Measurements from ENCODE around the gene MINDY4. TPM values are rescaled to one million over a fixed set of nuclear protein-coding genes. Genes with fewer than 3 reads are reported as not detected.

Gene MINDY4
- total RNA-seq, 4 donors from 2014 or later, result 4.6 to 14.1 (median 6.8) TPM

DNA sequence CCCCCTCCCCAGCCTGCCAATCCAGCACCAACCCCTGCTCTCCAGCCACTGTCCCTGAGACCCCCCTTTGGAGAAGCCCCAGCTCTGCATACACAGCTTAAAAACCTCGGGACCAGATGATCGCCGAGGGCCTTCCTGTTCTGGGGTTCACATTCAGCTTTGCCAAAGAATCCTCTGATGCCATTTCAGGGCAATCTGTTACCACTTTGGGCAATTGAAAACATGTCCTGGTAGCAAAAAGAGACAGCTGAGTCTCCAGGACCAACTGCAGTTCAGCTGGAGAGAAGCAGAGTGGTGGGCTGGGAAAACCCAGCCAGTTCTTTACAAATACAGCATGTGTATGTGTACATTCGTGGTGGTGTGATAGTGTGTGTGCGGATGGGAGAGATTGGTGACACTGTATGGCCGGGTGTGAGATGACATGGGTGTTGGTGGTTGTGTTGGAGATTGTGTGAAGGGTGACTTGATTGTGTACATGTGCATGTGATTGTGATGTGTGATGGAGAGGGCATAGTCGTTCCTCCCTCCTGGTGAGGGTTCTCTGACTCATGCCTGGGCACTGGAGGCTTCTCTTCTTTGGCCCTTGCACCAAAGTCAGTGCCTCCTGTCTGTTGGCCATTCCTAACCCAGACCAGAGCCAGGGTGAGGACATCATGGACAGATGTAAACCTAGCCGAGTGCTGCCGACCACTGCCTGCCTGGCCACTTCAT, 91.9 kb downstream of the MINDY4 start:
- no peak overlapping the region for H3K4me3 ChIP-seq
- intact Hi-C loops (cut with DNase I; ENCODE audit: low total_unique reads) (no loop called here), in situ Hi-C loops (cut with MboI; ENCODE audit: low pct_ligation_motif_present in 1 of 4, low pct_unique_long_range_greater_than_20kb in 1 of 4, low sequenced_read_pairs in 3 of 4) (no loop called here)
- WGBS, 2 donors (ENCODE audit: low coverage in 1 of 2), result 83 to 100% methylated on average over 3 to 9 of the region's 9 CpGs
- TF ChIP-seq POLR2A (IDR thresholded peaks at IDR 0.05), result no peak
- TF ChIP-seq EP300 (IDR thresholded peaks at IDR 0.05; ENCODE audit: low read depth), result no peak
- TF ChIP-seq, protein P1, sequence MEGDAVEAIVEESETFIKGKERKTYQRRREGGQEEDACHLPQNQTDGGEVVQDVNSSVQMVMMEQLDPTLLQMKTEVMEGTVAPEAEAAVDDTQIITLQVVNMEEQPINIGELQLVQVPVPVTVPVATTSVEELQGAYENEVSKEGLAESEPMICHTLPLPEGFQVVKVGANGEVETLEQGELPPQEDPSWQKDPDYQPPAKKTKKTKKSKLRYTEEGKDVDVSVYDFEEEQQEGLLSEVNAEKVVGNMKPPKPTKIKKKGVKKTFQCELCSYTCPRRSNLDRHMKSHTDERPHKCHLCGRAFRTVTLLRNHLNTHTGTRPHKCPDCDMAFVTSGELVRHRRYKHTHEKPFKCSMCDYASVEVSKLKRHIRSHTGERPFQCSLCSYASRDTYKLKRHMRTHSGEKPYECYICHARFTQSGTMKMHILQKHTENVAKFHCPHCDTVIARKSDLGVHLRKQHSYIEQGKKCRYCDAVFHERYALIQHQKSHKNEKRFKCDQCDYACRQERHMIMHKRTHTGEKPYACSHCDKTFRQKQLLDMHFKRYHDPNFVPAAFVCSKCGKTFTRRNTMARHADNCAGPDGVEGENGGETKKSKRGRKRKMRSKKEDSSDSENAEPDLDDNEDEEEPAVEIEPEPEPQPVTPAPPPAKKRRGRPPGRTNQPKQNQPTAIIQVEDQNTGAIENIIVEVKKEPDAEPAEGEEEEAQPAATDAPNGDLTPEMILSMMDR (IDR thresholded peaks at IDR 0.05), result no peak
- TF ChIP-seq POLR2AphosphoS5 (IDR thresholded peaks at IDR 0.05), result no peak
- no peaks in the 10 kb centered on the region for H3K36me3 ChIP-seq
- peaks cover 0 to 22% (median 6%) of the 10 kb centered on the region in 4 donors for H3K4me1 ChIP-seq
- no peak for DNase-seq
- no peaks in the 10 kb centered on the region for H3K27me3 ChIP-seq
- H3K27ac ChIP-seq, result no peak overlapping the region
- H3K9me3 ChIP-seq, result no peaks in the 10 kb centered on the region

- intact Hi-C loops (cut with DNase I; ENCODE audit: low total_unique reads) (no loop called here), in situ Hi-C loops (cut with MboI; ENCODE audit: low pct_ligation_motif_present in 1 of 4, low pct_unique_long_range_greater_than_20kb in 1 of 4, low sequenced_read_pairs in 3 of 4) (no loop called here)
- no peaks in the 10 kb centered on the region for H3K27me3 ChIP-seq
- H3K27ac ChIP-seq, result no peak overlapping the region
- no peak for DNase-seq
- peaks cover 0 to 22% (median 6%) of the 10 kb centered on the region in 4 donors for H3K4me1 ChIP-seq
- H3K9me3 ChIP-seq, result no peaks in the 10 kb centered on the region
- 73 to 80% methylated on average over 1 to 4 of the region's 4 CpGs for WGBS, 2 donors (ENCODE audit: low coverage in 1 of 2)
- no peak overlapping the region for H3K4me3 ChIP-seq
- H3K36me3 ChIP-seq, result no peaks in the 10 kb centered on the region
- no peak for TF ChIP-seq POLR2AphosphoS5 (IDR thresholded peaks at IDR 0.05)
- TF ChIP-seq, protein P1 (IDR thresholded peaks at IDR 0.05), result no peak
- no peak for TF ChIP-seq EP300 (IDR thresholded peaks at IDR 0.05; ENCODE audit: low read depth)
- no peak for TF ChIP-seq POLR2A (IDR thresholded peaks at IDR 0.05)
These were observed 92.5 kb downstream of the MINDY4 start for GRCh38 chr7:30863706-30864035.

DNA sequence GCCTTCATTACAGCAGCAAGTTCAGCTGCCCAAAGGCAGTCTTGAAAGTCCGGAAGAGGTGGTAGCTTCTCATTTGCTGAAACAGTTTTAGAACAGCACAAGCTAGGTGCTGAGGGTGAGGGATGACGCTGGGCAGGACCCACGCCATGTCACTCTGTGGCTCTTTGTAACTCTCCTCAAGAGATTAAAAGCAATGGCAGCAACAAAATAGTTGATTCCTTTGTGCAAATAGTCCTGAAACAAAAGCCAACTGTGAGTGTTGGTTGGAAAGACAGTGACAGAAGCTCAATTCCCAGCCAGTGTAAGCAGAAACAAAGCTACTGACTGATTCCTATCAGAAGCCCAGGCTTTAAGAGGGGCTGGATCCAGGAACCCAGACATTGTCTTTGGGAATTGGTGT, 92.9 kb downstream of the MINDY4 start:
- intact Hi-C loops (cut with DNase I; ENCODE audit: low total_unique reads), result no loop called here
- H3K36me3 ChIP-seq, result no peaks in the 10 kb centered on the region
- peaks cover 0 to 22% (median 6%) of the 10 kb centered on the region in 4 donors for H3K4me1 ChIP-seq
- in situ Hi-C loops (cut with MboI; ENCODE audit: low pct_ligation_motif_present in 1 of 4, low pct_unique_long_range_greater_than_20kb in 1 of 4, low sequenced_read_pairs in 3 of 4), result no loop called here
- H3K9me3 ChIP-seq, result no peaks in the 10 kb centered on the region
- TF ChIP-seq, protein P1 (IDR thresholded peaks at IDR 0.05), result no peak
- TF ChIP-seq POLR2A (IDR thresholded peaks at IDR 0.05), result no peak
- TF ChIP-seq EP300 (IDR thresholded peaks at IDR 0.05; ENCODE audit: low read depth), result no peak
- TF ChIP-seq POLR2AphosphoS5 (IDR thresholded peaks at IDR 0.05), result no peak
- no peak overlapping the region for H3K27ac ChIP-seq
- no peak overlapping the region for H3K4me3 ChIP-seq
- DNase-seq, result no peak
- 92% methylated on average over 3 of the region's 3 CpGs; no CpG with 5 or more reads in 1 of the 2 donors for WGBS, 2 donors (ENCODE audit: low coverage in 1 of 2)
- no peaks in the 10 kb centered on the region for H3K27me3 ChIP-seq

GRCh38 chr7:30865076-30865475, 93.9 kb downstream of the MINDY4 start:
- Histone ChIP-seq H3K27ac (no peak overlapping the region), H3K9me3 (no peaks in the 10 kb centered on the region), H3K27me3 (no peaks in the 10 kb centered on the region), H3K4me3 (no peak overlapping the region), H3K36me3 (no peaks in the 10 kb centered on the region), H3K4me1 (peaks cover 0 to 16% (median 2%) of the 10 kb centered on the region in 4 donors)
- in situ Hi-C loops (cut with MboI; ENCODE audit: low pct_ligation_motif_present in 1 of 4, low pct_unique_long_range_greater_than_20kb in 1 of 4, low sequenced_read_pairs in 3 of 4) (no loop called here), intact Hi-C loops (cut with DNase I; ENCODE audit: low total_unique reads) (no loop called here)
- TF ChIP-seq EP300 (IDR thresholded peaks at IDR 0.05; ENCODE audit: low read depth) (no peak), POLR2AphosphoS5 (IDR thresholded peaks at IDR 0.05) (no peak), POLR2A (IDR thresholded peaks at IDR 0.05) (no peak)
- TF ChIP-seq, protein P1 (IDR thresholded peaks at IDR 0.05), result no peak
- 71% methylated on average over 4 of the region's 4 CpGs; no CpG with 5 or more reads in 1 of the 2 donors for WGBS, 2 donors (ENCODE audit: low coverage in 1 of 2)
- no peak for DNase-seq

Data from transverse colon (tissue), 4 donors.